K562 (cell line): Measurements from ENCODE around the gene RNF41. TPM values are rescaled to one million over a fixed set of nuclear protein-coding genes. Genes with fewer than 3 reads are reported as not detected.

Experiments used
- CBFA2T2 ChIP-seq: fragments of 450-650 bp; conservative IDR thresholded peaks from 2 replicates; pipeline ENCODE4 v1.6.1; 2017; ENCODE audit warnings: mild to moderate bottlenecking
- CBX1 ChIP-seq: sonication (generic); IDR thresholded peaks from 2 replicates; pipeline ENCODE4 v1.6.1; 2016; ENCODE audit warnings: antibody characterized with exemption, low read depth, mild to moderate bottlenecking
- ESRRA ChIP-seq: fragments of 450-650 bp; IDR thresholded peaks from 2 replicates; pipeline ENCODE4 v1.6.1; 2014; ENCODE audit warnings: low read depth, mild to moderate bottlenecking, moderate library complexity, borderline replicate concordance
- GTF3C2 ChIP-seq: IDR thresholded peaks from 3 replicates; pipeline ENCODE4 v1.6.1; 2011; ENCODE audit warnings: borderline replicate concordance, mild to moderate bottlenecking, moderate library complexity; ENCODE audit not compliant: insufficient read length; ENCODE audit errors: extremely low read depth
- IRF9 ChIP-seq: fragments of 450-650 bp; IDR thresholded peaks from 2 replicates; pipeline ENCODE4 v1.6.1; 2016; ENCODE audit warnings: missing biosample characterization, missing genetic modification characterization
- MLLT1 ChIP-seq, 2 experiments: fragments of 450-650 bp; IDR thresholded peaks; 2 replicates each; pipeline ENCODE4 v1.6.1; 2016
- PHF8 ChIP-seq: fragments of 200-600 bp; sonication (generic); IDR thresholded peaks from 2 replicates; pipeline ENCODE4 v1.6.1; 2012; ENCODE audit warnings: mixed run types, mild to moderate bottlenecking, inconsistent platforms, low read length, moderate library complexity, borderline replicate concordance
- PHTF2 ChIP-seq: fragments of 250-450 bp; sonication (Bioruptor Pico); IDR thresholded peaks from 2 replicates; pipeline ENCODE4 v1.5.0; 2021; ENCODE audit warnings: mild to moderate bottlenecking
- PML ChIP-seq: IDR thresholded peaks from 2 replicates; pipeline ENCODE4 v1.6.1; 2012; ENCODE audit warnings: low read length, inconsistent platforms
- POLR3A ChIP-seq: IDR thresholded peaks from 2 replicates; pipeline ENCODE4 v1.6.1; 2011; ENCODE audit warnings: borderline replicate concordance, mild to moderate bottlenecking, moderate library complexity; ENCODE audit not compliant: insufficient read length, insufficient read depth; ENCODE audit errors: extremely low read depth
- ZC3H8 ChIP-seq: fragments of 450-650 bp; IDR thresholded peaks from 2 replicates; pipeline ENCODE4 v1.6.1; 2017
- ZFX ChIP-seq: sonication (generic); formaldehyde crosslinking; IDR thresholded peaks from 2 replicates; pipeline ENCODE4 v1.8.0; 2022; ENCODE audit warnings: mild to moderate bottlenecking, missing genetic modification reagents, moderate library complexity
- ZNF23 ChIP-seq: fragments of 250-450 bp; sonication (Bioruptor Pico); IDR thresholded peaks from 2 replicates; pipeline ENCODE4 v1.4.0; 2020; ENCODE audit warnings: mild to moderate bottlenecking
- ZNF384 ChIP-seq: IDR thresholded peaks from 2 replicates; pipeline ENCODE4 v1.6.1; 2012; ENCODE audit warnings: low read depth, low read length, improper control_type of control experiment
- ZNF407 ChIP-seq: fragments of 450-650 bp; IDR thresholded peaks from 2 replicates; pipeline ENCODE4 v1.6.1; 2016; ENCODE audit warnings: low read depth
- polyA plus RNA-seq, 8 experiments: library from polyadenylated mRNA; depleted of rRNA in 4 of 8; stranded (reverse) in 5 of 8; unstranded in 3 of 8; fragments of >200 nt; fragmentation: Nextera tagmentation in 2 of 8; fragmentation: Illumina TruSeq in 1 of 8; extraction: Ambion mirVana in 2 of 8; extraction: Trizol in 1 of 8; gene quantifications; 2 replicates each; pipeline versions ENCODE4 v1.2.1 to v1.2.3, GENCODE V29; 2011 to 2014; ENCODE audit warnings: inconsistent platforms in 1 of 8, missing spikeins in 1 of 8
- total RNA-seq, 7 experiments: library from RNA; depleted of rRNA in 6 of 7; stranded (reverse); fragments of >200 nt in 6 of 7; fragmentation: Illumina TruSeq in 2 of 7; extraction: Trizol in 2 of 7; gene quantifications; 2 replicates each; pipeline versions ENCODE4 v1.2.1 to v1.2.3, GENCODE V29; 2011 to 2021; ENCODE audit warnings: low replicate concordance in 1 of 7

The RNF41 gene
- total and polyA plus RNA-seq, 9 of the 15 experiments (the other 6 are each of a cell fraction or from before 2014, with no cell fraction given): 28.2 to 46.8 (median 33.8) TPM

GRCh38 chr12:56224102-56224701 is 2.5 kb upstream of the RNF41 start, which contains the start of gene NABP2 (continued):
- no peak for TF ChIP-seq ZNF407
- no peak for TF ChIP-seq POLR3A
- peak; percentile 62; the same call in 1 of the 2 replicates for TF ChIP-seq CBX1
- no peak for TF ChIP-seq IRF9 (tag)
- peak; percentile 71 for TF ChIP-seq ESRRA
- no peak for TF ChIP-seq GTF3C2
- no peak for TF ChIP-seq CBFA2T2
- TF ChIP-seq PHTF2: no peak
- no peak; the same call in 1 of the 2 replicates for TF ChIP-seq PML
- peak; percentile 69; the same call in 1 of the 2 replicates for TF ChIP-seq PHF8
- no peak; the same call in 1 of the 2 replicates for TF ChIP-seq ZNF384
- TF ChIP-seq ZFX: peak; percentile 66
- TF ChIP-seq MLLT1 (IDR thresholded peaks at IDR 0.05): no peak
- no peak for TF ChIP-seq ZC3H8
- no peak for TF ChIP-seq ZNF23
